ENCODE measurements around the gene C11orf98.

GRCh38 chr11:62705880-62706849 lies 41.2 kb upstream of the C11orf98 start:
- TF ChIP-seq PHF21A (CRISPR knock-in tag; IDR thresholded peaks at IDR 0.05) (no peak), KDM1A (CRISPR knock-in tag; IDR thresholded peaks at IDR 0.05) (no peak), RAD21 (CRISPR knock-in tag; IDR thresholded peaks at IDR 0.05) (no peak), NCOA2 (CRISPR knock-in tag; IDR thresholded peaks at IDR 0.05) (no peak)
- TF ChIP-seq, protein P1, sequence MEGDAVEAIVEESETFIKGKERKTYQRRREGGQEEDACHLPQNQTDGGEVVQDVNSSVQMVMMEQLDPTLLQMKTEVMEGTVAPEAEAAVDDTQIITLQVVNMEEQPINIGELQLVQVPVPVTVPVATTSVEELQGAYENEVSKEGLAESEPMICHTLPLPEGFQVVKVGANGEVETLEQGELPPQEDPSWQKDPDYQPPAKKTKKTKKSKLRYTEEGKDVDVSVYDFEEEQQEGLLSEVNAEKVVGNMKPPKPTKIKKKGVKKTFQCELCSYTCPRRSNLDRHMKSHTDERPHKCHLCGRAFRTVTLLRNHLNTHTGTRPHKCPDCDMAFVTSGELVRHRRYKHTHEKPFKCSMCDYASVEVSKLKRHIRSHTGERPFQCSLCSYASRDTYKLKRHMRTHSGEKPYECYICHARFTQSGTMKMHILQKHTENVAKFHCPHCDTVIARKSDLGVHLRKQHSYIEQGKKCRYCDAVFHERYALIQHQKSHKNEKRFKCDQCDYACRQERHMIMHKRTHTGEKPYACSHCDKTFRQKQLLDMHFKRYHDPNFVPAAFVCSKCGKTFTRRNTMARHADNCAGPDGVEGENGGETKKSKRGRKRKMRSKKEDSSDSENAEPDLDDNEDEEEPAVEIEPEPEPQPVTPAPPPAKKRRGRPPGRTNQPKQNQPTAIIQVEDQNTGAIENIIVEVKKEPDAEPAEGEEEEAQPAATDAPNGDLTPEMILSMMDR (CRISPR knock-in tag; IDR thresholded peaks at IDR 0.05) = no peak

Measured in HepG2 (cell line).